Fibroblast of skin of left biceps (primary cell): ENCODE measurements around the gene ATP8B1.

Source experiments
- DNase-seq, 2 experiments: peaks; one replicate each; pipeline ENCODE4 v3.0.0-alpha.2; 2013; ENCODE audit warnings: low read depth in 2 of 2

Gene ATP8B1

GRCh38 chr18:57792631-57793301 is 10.3 kb downstream of the ATP8B1 start:
- no peak for DNase-seq

DNA sequence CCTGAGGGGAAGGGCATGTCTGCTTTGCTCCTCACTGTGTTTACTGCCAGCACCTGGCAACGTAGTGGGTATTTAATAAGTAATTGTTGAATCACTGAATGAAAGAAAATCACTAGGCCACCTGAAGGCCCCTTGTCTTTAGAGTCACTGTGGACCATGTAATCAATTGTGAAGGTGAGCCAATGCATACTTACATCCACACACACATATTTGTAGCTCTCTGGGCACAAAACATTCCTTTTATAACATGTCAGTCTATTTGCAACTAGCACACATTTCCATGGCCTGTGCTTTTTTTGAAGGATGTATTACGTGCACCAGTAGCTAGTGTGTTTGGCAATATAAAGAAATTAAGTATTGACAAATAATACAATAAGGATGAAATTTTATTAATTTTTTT is 11.2 kb downstream of the ATP8B1 start:
- no peak for DNase-seq

GRCh38 chr18:57791192-57791591 is 11.9 kb downstream of the ATP8B1 start:
- DNase-seq: no peak

GRCh38 chr18:57790316-57790715 is 12.8 kb downstream of the ATP8B1 start:
- no peak for DNase-seq

- no peak for DNase-seq
These were observed 13.4 kb downstream of the ATP8B1 start for GRCh38 chr18:57789759-57790158.

- peak; percentile 56 to 60 for DNase-seq
These were observed 14.0 kb downstream of the ATP8B1 start for GRCh38 chr18:57789090-57789489.

GRCh38 chr18:57787068-57787685 is 15.9 kb downstream of the ATP8B1 start:
- no peak for DNase-seq

DNA sequence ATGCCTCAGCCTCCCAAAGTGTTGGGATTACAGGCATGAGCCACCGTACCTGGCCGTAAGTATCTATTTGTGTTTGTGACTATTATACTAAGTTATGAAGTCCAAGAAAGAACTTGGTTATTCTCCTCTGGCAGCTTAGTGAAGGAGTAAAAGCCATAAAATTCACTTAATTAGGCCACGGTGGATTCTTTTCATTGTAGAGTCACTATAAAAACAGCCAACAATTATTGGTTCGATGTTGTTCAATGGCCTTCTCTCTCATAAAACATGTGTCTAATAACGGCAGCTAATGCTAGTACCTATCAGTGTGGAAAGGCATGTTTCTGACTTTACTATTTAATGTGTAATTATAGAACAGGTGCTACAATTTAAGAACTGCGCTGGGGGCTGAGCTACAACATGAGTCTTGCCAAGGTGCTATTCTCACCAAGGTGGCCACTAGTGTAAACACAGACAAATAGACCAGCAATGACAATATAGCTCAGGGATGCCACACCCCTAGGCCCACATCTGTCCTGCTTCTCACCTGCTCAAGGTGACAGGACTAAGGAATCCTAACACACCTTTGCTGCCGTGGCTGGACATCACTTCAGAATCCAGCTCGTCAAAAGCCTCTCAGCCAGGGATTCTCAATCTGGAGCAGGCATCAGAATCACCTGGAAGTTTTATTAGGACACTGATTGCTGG is 17.2 kb downstream of the ATP8B1 start:
- DNase-seq: no peak

- no peak for DNase-seq
These were observed 18.4 kb downstream of the ATP8B1 start for GRCh38 chr18:57784801-57785114.

GRCh38 chr18:57784034-57784800 is 18.9 kb downstream of the ATP8B1 start:
- peak in 1 of 2 experiments; percentile 49 for DNase-seq

DNA sequence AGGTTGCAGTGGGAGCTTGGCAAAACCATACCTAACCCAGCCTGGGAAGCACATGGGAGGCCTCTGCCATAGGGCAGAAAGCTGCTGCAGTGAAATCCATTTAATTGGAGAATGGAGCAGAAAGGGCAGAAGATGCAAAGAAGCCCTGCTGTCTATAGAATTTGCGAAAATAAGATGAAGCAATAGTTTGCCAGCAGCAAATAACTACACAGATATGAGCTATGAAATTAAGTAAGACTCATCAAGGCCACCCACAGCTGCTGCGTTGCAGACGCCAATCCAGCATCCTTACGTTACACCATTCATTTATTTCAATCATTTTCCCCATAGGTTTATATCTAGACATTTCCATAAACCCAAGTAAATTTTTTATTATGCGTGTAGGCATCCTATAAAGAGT is 21.1 kb downstream of the ATP8B1 start:
- DNase-seq: no peak

- DNase-seq: peak; percentile 65 to 72
These were observed 22.3 kb downstream of the ATP8B1 start for GRCh38 chr18:57780706-57781347.

GRCh38 chr18:57780318-57780705 is 22.8 kb downstream of the ATP8B1 start:
- DNase-seq: peak; percentile 49 to 51

- DNase-seq: no peak
These were observed 26.3 kb downstream of the ATP8B1 start for GRCh38 chr18:57776767-57777166.

- DNase-seq: no peak
These were observed 26.8 kb downstream of the ATP8B1 start for GRCh38 chr18:57776354-57776753.

DNA sequence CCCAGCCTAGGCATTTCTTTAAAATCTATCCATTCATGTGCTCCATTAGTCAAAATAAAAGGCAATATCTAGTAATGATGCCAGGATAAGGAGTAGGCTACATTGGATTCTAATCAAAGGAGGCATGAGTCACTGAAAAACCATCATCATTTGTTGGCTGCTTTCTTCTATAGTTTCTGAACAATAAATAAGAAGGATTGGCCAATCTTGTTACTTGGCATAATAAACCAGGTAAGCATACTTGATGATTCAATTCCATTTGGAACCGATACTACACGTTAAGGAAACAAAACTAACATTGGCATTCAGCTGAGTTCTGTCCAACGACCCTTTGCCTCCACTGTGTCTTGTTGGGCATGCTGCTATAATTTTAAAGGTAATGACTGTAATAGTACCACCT is 27.2 kb downstream of the ATP8B1 start:
- no peak for DNase-seq

- no peak for DNase-seq
These were observed 30.7 kb downstream of the ATP8B1 start for GRCh38 chr18:57772387-57772799.

DNA sequence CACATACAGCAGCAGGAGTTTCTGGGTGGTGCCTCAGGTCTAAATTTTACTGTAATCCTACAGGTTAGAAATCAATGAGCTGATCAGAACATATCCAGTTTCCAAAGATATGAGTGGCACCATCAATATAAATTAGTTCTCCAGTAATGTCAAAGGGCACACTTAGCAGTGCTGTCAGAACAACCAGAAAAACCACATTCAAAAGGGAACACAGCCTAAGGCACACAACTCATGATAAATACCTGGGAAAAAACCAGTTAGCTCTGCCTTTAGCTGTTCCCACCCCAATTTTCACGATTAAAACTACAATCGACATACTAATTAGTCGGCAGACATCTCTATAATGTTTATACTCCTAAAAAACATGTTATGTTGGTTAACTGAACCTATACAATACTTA is 31.5 kb downstream of the ATP8B1 start:
- DNase-seq: no peak

GRCh38 chr18:57771193-57771592 is 31.9 kb downstream of the ATP8B1 start:
- DNase-seq: no peak

DNA sequence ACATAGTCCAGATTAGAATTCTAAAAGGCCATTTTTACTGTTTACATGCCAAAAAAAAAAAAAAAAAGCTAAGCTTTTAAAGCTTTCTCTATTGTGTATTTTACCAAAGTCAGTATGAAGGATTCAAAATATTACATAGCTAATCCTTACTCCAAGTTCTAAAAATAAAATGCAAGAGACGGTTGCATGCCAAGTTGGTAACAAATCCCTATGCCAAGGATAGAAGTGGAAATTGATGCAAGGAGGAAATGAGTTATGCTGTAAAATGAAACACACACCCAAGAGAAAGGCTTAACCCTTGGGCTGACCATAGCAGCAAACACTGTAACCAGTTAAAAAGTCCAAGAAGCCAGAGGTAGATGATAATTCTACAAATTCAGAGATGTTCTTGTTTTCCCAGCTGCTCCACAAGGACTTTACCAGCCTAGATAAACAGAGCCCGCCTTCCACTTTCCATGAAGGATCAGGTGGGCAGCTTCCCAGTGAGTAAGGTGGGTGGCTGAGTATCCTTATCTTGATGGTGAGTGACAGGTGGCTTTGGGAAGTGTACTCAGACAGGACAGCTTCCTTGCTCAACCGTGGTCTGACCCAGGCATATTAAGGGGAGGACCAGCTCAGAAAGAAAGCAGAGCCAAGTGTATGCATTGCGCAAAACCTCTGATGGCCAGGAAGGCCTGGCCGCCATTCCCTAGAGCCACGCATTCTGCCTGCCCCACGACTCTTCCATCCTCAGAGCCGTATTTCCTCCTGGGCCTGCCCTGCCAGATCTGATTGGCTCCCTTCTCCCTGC is 34.4 kb downstream of the ATP8B1 start:
- no peak for DNase-seq
